Effector CD8-positive, alpha-beta T cell (primary cell): ENCODE data around the gene HOTAIR.

Source experiments
- DNase-seq: peaks from one replicate; lab custom pipeline; 2025; lab: John Stamatoyannopoulos, UW

The HOTAIR gene

GRCh38 chr12:53928054-53928835 lies 46.5 kb downstream of the HOTAIR start:
- DNase-seq, result no peak

- no peak for DNase-seq
These were observed 47.3 kb downstream of the HOTAIR start for GRCh38 chr12:53927220-53928029.

- DNase-seq, result no peak
These were observed 50.0 kb downstream of the HOTAIR start for GRCh38 chr12:53924521-53925405.

GRCh38 chr12:53916788-53917655 lies 57.7 kb downstream of the HOTAIR start:
- no peak for DNase-seq
